ENCODE results near the gene TPM2.

DNA sequence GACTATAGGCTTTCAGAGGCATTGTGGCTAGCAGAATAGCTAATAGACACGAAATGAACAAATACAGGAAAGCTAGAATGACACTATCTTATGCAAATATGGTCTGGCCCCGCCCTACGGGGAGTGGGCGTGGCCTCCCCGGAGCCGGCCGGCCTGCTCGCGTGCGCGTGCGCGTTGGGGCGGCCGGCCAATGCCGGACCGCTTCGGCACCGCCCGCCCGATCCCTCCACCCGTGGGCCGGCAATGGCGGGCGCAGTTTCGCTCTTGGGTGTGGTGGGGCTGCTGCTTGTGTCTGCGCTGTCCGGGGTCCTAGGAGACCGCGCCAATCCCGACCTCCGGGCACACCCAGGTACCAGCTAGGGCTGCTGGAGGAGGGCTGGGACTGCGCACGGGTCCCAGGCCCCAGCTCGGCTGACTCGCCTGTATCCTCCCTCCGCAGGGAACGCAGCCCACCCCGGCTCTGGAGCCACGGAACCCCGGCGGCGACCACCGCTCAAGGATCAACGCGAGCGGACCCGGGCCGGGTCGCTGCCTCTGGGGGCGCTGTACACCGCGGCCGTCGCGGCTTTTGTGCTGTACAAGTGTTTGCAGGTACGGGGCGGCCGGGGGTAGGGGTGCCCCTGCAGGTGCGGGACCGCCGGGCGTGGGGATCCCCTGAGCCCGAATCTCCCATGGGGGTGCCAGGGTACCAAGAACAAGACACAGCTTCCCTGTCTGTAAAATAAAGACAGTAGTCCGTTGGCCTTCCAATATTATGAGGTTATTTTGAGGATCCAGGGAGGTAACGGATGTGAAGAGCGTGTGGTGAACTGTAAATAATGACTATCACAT is 31.4 kb downstream of the TPM2 start, which contains the start of gene CCDC107:
- peak in 2 of 4 donors; percentile 57 to 61 for TF ChIP-seq POLR2A (IDR thresholded peaks at IDR 0.05)
- TF ChIP-seq, protein P1, sequence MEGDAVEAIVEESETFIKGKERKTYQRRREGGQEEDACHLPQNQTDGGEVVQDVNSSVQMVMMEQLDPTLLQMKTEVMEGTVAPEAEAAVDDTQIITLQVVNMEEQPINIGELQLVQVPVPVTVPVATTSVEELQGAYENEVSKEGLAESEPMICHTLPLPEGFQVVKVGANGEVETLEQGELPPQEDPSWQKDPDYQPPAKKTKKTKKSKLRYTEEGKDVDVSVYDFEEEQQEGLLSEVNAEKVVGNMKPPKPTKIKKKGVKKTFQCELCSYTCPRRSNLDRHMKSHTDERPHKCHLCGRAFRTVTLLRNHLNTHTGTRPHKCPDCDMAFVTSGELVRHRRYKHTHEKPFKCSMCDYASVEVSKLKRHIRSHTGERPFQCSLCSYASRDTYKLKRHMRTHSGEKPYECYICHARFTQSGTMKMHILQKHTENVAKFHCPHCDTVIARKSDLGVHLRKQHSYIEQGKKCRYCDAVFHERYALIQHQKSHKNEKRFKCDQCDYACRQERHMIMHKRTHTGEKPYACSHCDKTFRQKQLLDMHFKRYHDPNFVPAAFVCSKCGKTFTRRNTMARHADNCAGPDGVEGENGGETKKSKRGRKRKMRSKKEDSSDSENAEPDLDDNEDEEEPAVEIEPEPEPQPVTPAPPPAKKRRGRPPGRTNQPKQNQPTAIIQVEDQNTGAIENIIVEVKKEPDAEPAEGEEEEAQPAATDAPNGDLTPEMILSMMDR (IDR thresholded peaks at IDR 0.05): peak in 5 of 7 experiments; percentile 36 to 62 (median 46)

All from stomach (tissue), 4 donors.